ENCODE measurements around the gene EDIL3. TPM values are rescaled to one million over a fixed set of nuclear protein-coding genes. Genes with fewer than 3 reads are reported as not detected.

The EDIL3 gene
- total and polyA plus RNA-seq, 2 of the 8 experiments (the other 6 are each of a cell fraction or from before 2014, with no cell fraction given): 14.7 to 47.2 TPM

- TF ChIP-seq SIX5 (IDR thresholded peaks at IDR 0.05; ENCODE audit: low read depth, low read length) (no peak), POU5F1 (IDR thresholded peaks at IDR 0.05; ENCODE audit: low read depth, low read length) (no peak)
Measured at GRCh38 chr5:83919071-83920041, 465.3 kb downstream of the EDIL3 start (continued).

Data from H1 (cell line).